Esophagus muscularis mucosa (tissue), 3 donors: Measurements from ENCODE around the gene HEPN1.

ENCODE experiments used
- CTCF ChIP-seq, 3 experiments: fragments of 200-600 bp in 2 of 3; fragments of 450-650 bp in 1 of 3; sonication (generic) in 2 of 3; IDR thresholded peaks; one replicate each; pipeline ENCODE4 v1.5.1; 2017 to 2019; ENCODE audit warnings: antibody characterized with exemption in 3 of 3, mild to moderate bottlenecking in 2 of 3, moderate library complexity in 1 of 3
- POLR2A ChIP-seq: fragments of 450-650 bp; IDR thresholded peaks from one replicate; pipeline ENCODE4 v1.6.1; 2017; ENCODE audit warnings: antibody characterized with exemption, moderate library complexity, mild to moderate bottlenecking, low read depth

GRCh38 chr11:124892146-124892545, 26.9 kb upstream of the HEPN1 start:
- TF ChIP-seq POLR2A (no peak), CTCF (IDR thresholded peaks at IDR 0.05) (no peak)
